CD1c-positive myeloid dendritic cell (primary cell): ENCODE measurements around the gene MAP1LC3A.
A peak's percentile ranks its signal among the peaks of the same experiment; 100 is the strongest.
"Not testable (repeated sequence)": the region's sequence is repeated elsewhere in the genome, so short reads cannot be mapped to it uniquely, and the experiment has no call there.

Experiments used
- DNase-seq: peaks from one replicate; pipeline ENCODE4 v3.0.0-alpha.2; 2016; ENCODE audit errors: extremely low spot score

Gene MAP1LC3A

GRCh38 chr20:34558320-34559218, at the start of gene MAP1LC3A:
Gene MAP1LC3A, plus strand, starts transcription at chr20:34558718. Its CDS starts 151 bp downstream, at chr20:34558869.
- peak; percentile 96 for DNase-seq

GRCh38 chr20:34510575-34510974, 47.9 kb upstream of the MAP1LC3A start:
- DNase-seq: no peak

DNA sequence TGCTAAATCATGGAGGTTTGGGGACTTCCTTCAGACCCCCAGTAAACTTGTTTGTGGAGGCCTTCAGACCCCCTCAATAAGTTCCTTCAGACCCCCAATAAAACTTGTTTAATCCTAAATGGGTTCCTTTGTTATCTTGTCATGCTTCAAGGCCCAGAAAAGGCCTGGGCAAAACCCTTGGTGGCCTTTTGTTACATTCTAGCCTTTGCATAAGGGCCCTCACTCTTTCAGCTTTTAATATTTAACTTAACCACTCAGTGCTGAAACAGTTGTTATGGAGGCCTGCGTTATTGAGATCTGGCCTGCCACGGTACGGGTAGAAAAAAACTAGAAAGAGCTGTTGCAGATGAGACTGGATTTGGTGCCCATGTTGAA, 46.6 kb upstream of the MAP1LC3A start:
- DNase-seq: no peak

DNA sequence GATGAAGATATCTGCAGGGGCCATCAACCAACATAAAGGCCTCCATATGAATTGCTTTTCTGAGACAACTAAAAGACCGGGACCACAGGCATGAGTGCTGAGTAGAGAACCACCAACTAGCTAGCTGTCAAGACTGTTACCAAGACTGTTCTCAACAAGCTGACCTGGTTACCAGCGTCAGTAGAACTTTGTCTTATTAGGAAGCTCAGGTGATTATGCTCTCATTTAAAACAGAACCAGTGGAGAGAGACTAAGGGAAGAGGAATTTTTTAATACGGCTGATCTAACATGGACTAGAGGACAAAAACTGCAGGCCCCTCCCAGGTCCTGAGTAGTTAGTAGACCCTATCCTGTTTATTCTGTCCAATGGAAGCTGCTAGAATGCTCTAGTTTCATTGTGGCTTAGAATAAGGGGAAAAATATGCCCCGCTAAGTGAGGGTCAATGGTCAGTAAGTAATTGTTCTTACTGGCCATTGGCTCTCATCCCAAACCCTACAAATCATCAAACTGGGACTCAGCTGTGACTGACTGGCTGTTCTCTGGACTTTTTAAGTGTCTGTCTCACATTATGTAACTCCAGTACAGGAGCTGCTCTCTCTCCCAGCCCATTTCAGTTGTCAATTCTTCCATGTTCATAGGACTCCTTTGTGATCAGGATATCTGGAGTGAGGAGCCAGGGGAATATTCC, 46.1 kb upstream of the MAP1LC3A start:
- DNase-seq: no peak

GRCh38 chr20:34512955-34513419, 45.5 kb upstream of the MAP1LC3A start:
- DNase-seq: no peak

- DNase-seq: not testable (repeated sequence)
These were observed 44.5 kb upstream of the MAP1LC3A start for GRCh38 chr20:34514034-34514433.

DNA sequence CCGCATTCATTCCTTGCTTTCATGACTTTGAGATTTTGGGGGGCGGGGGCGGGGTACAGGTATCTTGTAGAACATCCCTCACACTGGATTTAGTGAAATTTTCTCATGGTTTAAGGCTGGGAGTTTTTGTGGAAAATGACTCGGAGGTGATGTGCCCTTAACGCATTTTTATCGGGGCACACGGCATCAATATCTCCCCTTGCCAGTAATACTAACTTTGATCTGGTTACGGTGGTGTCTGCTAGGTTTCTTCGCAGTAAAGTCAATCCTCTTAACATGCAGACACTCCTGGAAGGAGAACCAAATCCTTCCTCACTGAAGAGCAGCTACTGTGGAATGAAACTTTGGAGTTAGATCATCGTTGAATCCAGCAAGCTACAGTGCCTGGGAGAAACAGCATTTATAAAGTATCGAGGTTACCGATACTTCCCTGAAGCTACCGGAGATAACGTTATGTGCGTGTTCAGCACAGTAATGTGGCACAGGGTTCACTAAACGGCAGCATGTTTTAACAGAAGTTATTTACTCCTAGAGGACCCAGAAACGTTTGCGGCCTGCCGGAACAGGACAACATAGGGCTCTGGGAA, 43.5 kb upstream of the MAP1LC3A start:
- DNase-seq: peak; percentile 39

GRCh38 chr20:34515484-34516246, 42.9 kb upstream of the MAP1LC3A start:
- DNase-seq: peak; percentile 24

- DNase-seq: peak; percentile 99
These were observed 42.0 kb upstream of the MAP1LC3A start, which contains the start of gene DYNLRB1 for GRCh38 chr20:34516247-34517113. Gene DYNLRB1, plus strand, starts transcription at chr20:34516422. Its CDS starts 37 bp downstream, at chr20:34516459.

- DNase-seq: no peak
These were observed 41.4 kb upstream of the MAP1LC3A start for GRCh38 chr20:34517114-34517505.

GRCh38 chr20:34518863-34519262, 39.7 kb upstream of the MAP1LC3A start:
- DNase-seq: not testable (repeated sequence)

GRCh38 chr20:34519841-34520240, 38.7 kb upstream of the MAP1LC3A start:
- not testable (repeated sequence) for DNase-seq

DNA sequence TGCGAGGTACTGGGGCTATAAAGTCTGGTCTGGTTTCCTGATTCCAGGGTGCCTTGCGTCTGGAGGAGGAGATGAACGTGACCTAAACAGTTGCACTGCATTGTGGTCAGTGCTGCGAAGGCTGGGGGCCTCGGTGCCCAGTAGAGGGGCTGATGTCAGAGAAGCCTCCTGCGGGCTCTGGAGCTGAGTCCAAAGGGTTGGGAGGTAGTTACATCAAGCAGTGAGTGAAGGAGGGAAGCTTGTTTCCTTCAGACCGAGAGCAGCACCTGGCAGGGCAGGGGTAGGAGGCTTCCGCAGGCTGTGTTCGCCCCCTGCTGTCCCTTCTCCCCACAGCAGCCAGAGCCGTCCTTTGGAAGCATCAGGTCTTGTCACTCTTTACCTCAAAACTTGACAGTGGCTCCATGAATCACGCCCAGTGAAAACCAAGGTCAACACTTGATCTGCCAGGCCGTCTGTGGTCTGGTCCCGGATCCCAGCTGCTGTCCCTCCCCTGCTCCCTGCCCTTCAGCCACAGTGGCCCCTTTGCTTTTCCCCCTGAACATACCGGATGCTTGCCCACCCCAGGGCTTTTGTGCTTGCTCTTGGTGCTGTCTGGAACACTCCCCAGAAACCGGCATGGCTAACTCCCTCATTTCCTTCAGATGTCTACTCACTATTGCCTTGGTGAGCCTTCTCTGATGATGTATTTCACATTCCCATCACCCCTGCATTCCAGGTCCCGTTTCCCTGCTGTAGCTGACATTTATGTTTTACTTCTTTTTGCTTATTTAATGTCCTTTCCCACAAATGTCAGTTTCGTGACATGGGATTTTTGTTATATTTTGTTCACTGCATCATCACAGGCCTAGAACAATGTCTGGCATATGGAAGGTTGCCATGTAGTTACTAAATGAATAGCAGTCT, 35.3 kb upstream of the MAP1LC3A start:
- peak; percentile 26 for DNase-seq

DNA sequence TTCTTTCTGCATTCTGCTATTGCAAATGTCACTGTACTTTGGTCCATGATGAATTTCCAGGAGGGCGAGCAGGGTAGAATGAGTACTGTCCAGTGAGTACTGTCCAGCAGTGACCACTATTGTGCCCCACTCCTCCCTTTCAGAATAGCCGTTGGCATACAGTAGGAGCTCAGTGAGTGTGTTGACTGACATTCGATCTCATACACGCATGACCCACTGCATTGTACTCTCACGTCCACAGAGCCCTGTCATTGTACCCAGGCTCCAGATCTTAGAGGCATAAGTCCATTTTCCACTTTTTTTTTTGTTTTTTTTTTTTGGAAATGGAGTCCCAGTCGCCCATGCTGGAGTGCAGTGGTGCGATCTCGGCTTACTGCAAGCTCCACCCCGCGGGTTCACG, 34.1 kb upstream of the MAP1LC3A start:
- DNase-seq: no peak

GRCh38 chr20:34525342-34525708, 33.2 kb upstream of the MAP1LC3A start:
- DNase-seq: no peak

GRCh38 chr20:34525709-34526416, 32.7 kb upstream of the MAP1LC3A start:
- DNase-seq: peak; percentile 7

DNA sequence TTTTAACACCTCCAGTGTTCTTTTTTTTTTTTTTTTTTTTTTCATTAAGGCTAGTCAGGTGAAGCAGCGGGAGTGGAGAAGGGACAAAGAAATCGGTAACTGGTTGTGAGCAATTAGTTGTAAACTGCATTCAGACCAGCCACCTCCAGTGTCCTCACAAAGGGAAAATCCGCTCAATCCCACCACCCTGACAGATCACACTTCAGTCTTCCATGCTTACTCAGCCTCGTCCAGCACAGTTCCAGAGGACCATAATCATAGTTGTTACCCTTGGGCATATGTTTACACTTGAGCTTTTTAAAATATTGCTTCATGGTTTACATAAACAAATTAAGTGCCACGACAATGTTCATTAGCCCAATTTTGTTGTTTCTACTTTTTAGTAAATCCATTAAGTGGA, 32.1 kb upstream of the MAP1LC3A start:
- no peak for DNase-seq

DNA sequence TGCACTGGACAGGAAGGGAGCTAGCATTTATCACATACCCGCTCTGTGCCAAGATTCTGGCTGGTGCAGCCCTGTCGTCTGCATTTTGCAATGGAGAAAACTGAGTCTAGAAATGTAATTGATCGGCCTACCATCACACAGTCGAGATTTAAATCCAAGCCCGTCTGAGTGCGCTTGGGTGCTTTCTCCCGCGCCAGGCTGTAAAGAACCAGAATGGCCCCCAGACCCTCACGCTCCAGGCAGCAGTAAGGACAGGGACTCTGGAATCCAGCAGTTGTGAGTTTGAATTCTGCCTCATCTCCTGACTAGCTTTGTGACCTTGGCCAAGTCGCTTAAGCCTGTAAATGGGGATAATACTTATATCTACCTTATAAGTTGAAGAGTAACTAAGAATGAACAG, 31.5 kb upstream of the MAP1LC3A start:
- DNase-seq: no peak

GRCh38 chr20:34528921-34529297, 29.6 kb upstream of the MAP1LC3A start:
- DNase-seq: no peak
